Measurements from ENCODE around the gene SMIM36. TPM values are rescaled to one million over a fixed set of nuclear protein-coding genes. Genes with fewer than 3 reads are reported as not detected.
A peak's percentile ranks its signal among the peaks of the same experiment; 100 is the strongest.
"Not testable (repeated sequence)": the region's sequence is repeated elsewhere in the genome, so short reads cannot be mapped to it uniquely, and the experiment has no call there.

The SMIM36 gene
- total and polyA plus RNA-seq, 2 experiments from 2014 or later, result not detected

DNA sequence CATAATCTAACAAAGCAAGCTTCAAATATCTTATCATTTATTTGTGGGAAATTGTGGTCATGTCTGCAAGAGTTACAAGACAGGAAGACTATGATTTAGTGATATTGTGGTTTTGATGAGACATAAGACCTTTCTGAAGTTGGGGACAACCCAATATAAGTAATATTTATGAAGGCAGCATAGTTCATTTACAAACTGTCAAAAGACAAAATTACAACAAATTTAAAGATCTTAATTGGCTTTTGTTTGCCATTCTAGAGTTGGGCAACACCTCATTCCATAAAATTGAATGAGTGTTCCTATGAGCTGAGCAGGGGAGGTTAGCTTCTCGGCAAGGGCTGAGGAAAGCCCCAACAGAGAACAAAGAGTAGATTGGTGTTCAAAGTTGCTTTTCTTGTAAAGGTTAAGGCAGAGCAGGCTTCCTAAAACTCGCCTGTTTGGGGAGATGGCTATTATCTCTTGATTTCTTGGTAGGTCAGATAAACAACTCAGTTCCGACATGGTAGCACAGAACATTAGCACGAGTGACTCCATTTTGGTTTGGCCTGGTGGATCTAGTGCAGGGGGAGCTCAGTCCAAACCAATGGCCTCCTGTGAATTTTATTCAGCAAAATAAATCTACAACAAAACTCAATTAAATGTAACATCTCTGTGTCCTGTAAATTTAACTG, 78.8 kb downstream of the SMIM36 start:
- Histone ChIP-seq H3K79me2 (no peaks in the 10 kb centered on the region), H3K27ac (peak overlapping the region; percentile 90), H3K27me3 (no peaks in the 10 kb centered on the region), H4K20me1 (ENCODE audit: insufficient read depth, poor library complexity, severe bottlenecking) (no peaks in the 10 kb centered on the region), H3K4me3 (no peak overlapping the region), H3K4me2 (peak overlapping the region; percentile 53), H3K9me3 (ENCODE audit: low read depth) (no peaks in the 10 kb centered on the region), H3K36me3 (replicated peaks; ENCODE audit: insufficient read depth, low read depth) (no peaks in the 10 kb centered on the region), H2AFZ (no peak overlapping the region), H3K4me1 (ENCODE audit: insufficient read depth) (peaks cover 27% of the 10 kb centered on the region), H3K9me2 (replicated peaks; ENCODE audit: insufficient read depth) (no peaks in the 10 kb centered on the region)
- TF ChIP-seq, protein P1, sequence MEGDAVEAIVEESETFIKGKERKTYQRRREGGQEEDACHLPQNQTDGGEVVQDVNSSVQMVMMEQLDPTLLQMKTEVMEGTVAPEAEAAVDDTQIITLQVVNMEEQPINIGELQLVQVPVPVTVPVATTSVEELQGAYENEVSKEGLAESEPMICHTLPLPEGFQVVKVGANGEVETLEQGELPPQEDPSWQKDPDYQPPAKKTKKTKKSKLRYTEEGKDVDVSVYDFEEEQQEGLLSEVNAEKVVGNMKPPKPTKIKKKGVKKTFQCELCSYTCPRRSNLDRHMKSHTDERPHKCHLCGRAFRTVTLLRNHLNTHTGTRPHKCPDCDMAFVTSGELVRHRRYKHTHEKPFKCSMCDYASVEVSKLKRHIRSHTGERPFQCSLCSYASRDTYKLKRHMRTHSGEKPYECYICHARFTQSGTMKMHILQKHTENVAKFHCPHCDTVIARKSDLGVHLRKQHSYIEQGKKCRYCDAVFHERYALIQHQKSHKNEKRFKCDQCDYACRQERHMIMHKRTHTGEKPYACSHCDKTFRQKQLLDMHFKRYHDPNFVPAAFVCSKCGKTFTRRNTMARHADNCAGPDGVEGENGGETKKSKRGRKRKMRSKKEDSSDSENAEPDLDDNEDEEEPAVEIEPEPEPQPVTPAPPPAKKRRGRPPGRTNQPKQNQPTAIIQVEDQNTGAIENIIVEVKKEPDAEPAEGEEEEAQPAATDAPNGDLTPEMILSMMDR (IDR thresholded peaks at IDR 0.05; ENCODE audit: poor library complexity), result no peak
- TF ChIP-seq EZH2 (IDR thresholded peaks at IDR 0.05; ENCODE audit: borderline replicate concordance) (no peak), EZH2phosphoT487 (IDR thresholded peaks at IDR 0.05; ENCODE audit: low read depth, severe bottlenecking, unreplicated experiment) (no peak)
- no peak for DNase-seq (ENCODE audit: low spot score)
- WGBS (ENCODE audit: low lambda C conversion rate, missing lambda C conversion rate), result 67% methylated on average over 4 of the region's 4 CpGs

DNA sequence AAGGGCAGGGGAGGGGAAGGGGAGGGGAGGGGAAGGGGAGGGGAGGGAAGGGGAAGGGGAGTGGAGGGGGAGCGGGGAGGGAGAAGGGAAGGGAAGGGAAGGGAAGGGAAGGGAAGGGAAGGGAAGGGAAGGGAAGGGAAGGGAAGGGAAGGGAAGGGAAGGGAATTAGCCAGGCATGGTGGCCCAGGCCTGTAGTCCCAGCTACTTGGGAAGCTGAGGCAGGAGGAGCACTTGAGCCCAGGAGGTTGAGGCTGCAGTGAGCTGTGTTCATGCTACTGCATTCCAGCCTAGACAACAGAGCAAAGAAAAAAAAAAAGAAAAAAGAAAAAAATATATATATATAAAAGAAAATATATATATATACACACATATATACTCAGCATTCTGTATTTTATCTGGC, 79.3 kb downstream of the SMIM36 start:
- H3K36me3 ChIP-seq (replicated peaks; ENCODE audit: insufficient read depth, low read depth); H3K79me2 ChIP-seq; H4K20me1 ChIP-seq (ENCODE audit: insufficient read depth, poor library complexity, severe bottlenecking); H3K27me3 ChIP-seq; H3K9me3 ChIP-seq (ENCODE audit: low read depth); H3K4me2 ChIP-seq; H3K4me3 ChIP-seq; H3K27ac ChIP-seq; DNase-seq (ENCODE audit: low spot score); H3K9me2 ChIP-seq (replicated peaks; ENCODE audit: insufficient read depth); H2AFZ ChIP-seq: not testable (repeated sequence)
- WGBS (ENCODE audit: low lambda C conversion rate, missing lambda C conversion rate), result no CpG with 5 or more reads among the region's 1 CpG
- H3K4me1 ChIP-seq (ENCODE audit: insufficient read depth), result peaks cover 24% of the 10 kb centered on the region

DNA sequence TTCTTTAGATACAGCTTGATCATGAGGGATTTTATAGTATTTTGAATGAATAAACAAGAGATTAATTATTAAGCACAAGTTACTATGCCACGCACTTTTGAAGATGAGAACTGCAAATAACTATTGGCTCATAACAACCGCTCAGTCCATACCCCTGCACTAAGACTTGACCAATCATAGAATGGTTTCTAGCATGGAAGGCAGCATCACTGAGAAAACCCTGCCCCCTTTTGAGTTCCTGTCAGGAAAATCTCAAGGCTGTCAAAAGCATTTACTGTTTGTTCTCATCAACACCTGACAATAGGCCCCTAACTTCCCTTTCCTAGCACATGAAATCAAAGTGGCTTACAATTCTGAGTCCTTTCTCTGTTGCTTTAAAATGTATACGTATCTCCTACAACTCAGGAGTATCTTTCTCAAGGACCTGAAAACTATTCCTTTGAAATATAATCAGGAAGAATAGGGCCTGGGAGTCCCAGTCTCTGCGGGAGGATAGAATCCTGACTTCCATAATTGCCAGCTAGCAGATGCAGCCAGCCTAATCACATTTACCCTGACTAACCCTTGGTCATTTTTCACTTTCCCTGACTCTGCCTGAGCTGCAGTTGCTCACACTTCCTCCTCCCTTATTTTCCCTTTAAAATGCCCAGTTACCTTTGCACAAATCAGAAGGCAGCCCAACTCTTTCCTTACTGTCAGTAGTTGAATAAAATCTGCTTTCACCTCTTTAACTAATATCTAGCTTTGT, 80.5 kb downstream of the SMIM36 start:
- WGBS (ENCODE audit: low lambda C conversion rate, missing lambda C conversion rate), result 61% methylated on average over 4 of the region's 4 CpGs
- Histone ChIP-seq H2AFZ (no peak overlapping the region), H4K20me1 (ENCODE audit: insufficient read depth, poor library complexity, severe bottlenecking) (no peaks in the 10 kb centered on the region), H3K27me3 (no peaks in the 10 kb centered on the region), H3K36me3 (replicated peaks; ENCODE audit: insufficient read depth, low read depth) (no peaks in the 10 kb centered on the region), H3K79me2 (no peaks in the 10 kb centered on the region), H3K9me3 (ENCODE audit: low read depth) (no peaks in the 10 kb centered on the region), H3K27ac (no peak overlapping the region), H3K4me3 (no peak overlapping the region), H3K9me2 (replicated peaks; ENCODE audit: insufficient read depth) (no peaks in the 10 kb centered on the region), H3K4me2 (no peak overlapping the region), H3K4me1 (ENCODE audit: insufficient read depth) (peaks cover 22% of the 10 kb centered on the region)
- TF ChIP-seq, protein P1 (IDR thresholded peaks at IDR 0.05; ENCODE audit: poor library complexity), result no peak
- no peak for TF ChIP-seq EZH2 (IDR thresholded peaks at IDR 0.05; ENCODE audit: borderline replicate concordance)
- TF ChIP-seq EZH2phosphoT487 (IDR thresholded peaks at IDR 0.05; ENCODE audit: low read depth, severe bottlenecking, unreplicated experiment), result no peak
- DNase-seq (ENCODE audit: low spot score), result no peak

DNA sequence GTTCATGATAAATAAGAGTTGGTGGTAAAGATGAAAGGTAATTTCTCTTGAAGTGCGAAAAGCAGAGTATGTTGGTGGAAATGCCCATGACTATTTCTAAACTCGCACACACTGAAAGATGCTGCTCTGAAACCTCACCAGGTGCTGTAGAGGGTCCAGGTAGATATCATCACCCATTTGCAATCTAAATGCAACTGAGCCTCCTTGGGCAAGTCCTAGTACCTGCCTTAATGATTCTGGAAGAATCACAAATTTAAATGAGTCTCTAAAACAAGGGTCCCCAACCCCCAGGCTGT, 83.7 kb downstream of the SMIM36 start:
- no peaks in the 10 kb centered on the region for H3K79me2 ChIP-seq
- H3K27me3 ChIP-seq, result no peaks in the 10 kb centered on the region
- H3K4me2 ChIP-seq, result no peak overlapping the region
- H3K9me2 ChIP-seq (replicated peaks; ENCODE audit: insufficient read depth), result no peaks in the 10 kb centered on the region
- H2AFZ ChIP-seq, result no peak overlapping the region
- TF ChIP-seq, protein P1 (IDR thresholded peaks at IDR 0.05; ENCODE audit: poor library complexity), result no peak
- TF ChIP-seq EZH2 (IDR thresholded peaks at IDR 0.05; ENCODE audit: borderline replicate concordance), result no peak
- 90% methylated on average over 2 of the region's 2 CpGs for WGBS (ENCODE audit: low lambda C conversion rate, missing lambda C conversion rate)
- H3K9me3 ChIP-seq (ENCODE audit: low read depth), result no peaks in the 10 kb centered on the region
- no peaks in the 10 kb centered on the region for H4K20me1 ChIP-seq (ENCODE audit: insufficient read depth, poor library complexity, severe bottlenecking)
- DNase-seq (ENCODE audit: low spot score), result no peak
- peaks cover 3% of the 10 kb centered on the region for H3K4me1 ChIP-seq (ENCODE audit: insufficient read depth)
- no peak overlapping the region for H3K4me3 ChIP-seq
- H3K27ac ChIP-seq, result no peak overlapping the region
- H3K36me3 ChIP-seq (replicated peaks; ENCODE audit: insufficient read depth, low read depth), result no peaks in the 10 kb centered on the region

All from hepatocyte (in vitro differentiated cells).